RWPE2 (cell line): ENCODE measurements around the gene TOX3.

Experiments used
- ATAC-seq: fragments of 200-7000 bp; cut with Tn5 transposase; 3 replicates; pipeline ENCODE4 v1.9.1; 2021; ENCODE audit warnings: low read depth
- DNase-seq: peaks from one replicate; pipeline ENCODE4 v3.0.0-alpha.2; 2020; ENCODE audit warnings: low spot score
- H3K27ac ChIP-seq: fragments of 450-650 bp; 2 replicates; pipeline ENCODE4 v1.5.1; 2017; ENCODE audit warnings: mild to moderate bottlenecking; ENCODE audit not compliant: poor library complexity, severe bottlenecking
- H3K27me3 ChIP-seq: fragments of 250-450 bp; sonication (Bioruptor Pico); 2 replicates; pipeline ENCODE4 v1.5.1; 2021; ENCODE audit warnings: mild to moderate bottlenecking, moderate library complexity; ENCODE audit not compliant: insufficient read depth, poor library complexity, severe bottlenecking
- H3K36me3 ChIP-seq: fragments of 250-450 bp; sonication (Bioruptor Pico); 2 replicates; pipeline ENCODE4 v1.5.1; 2020; ENCODE audit warnings: low read depth, mild to moderate bottlenecking, moderate library complexity
- H3K4me1 ChIP-seq: fragments of 250-450 bp; sonication (Bioruptor Pico); 2 replicates; pipeline ENCODE4 v1.5.1; 2021; ENCODE audit warnings: mild to moderate bottlenecking, moderate library complexity; ENCODE audit not compliant: insufficient read depth, poor library complexity, severe bottlenecking
- H3K4me3 ChIP-seq: fragments of 250-450 bp; sonication (Bioruptor Pico); 2 replicates; pipeline ENCODE4 v1.5.1; 2021; ENCODE audit warnings: mild to moderate bottlenecking, moderate library complexity; ENCODE audit not compliant: severe bottlenecking
- H3K9me3 ChIP-seq: fragments of 250-450 bp; sonication (Bioruptor Pico); 2 replicates; pipeline ENCODE4 v1.5.1; 2021; ENCODE audit warnings: mild to moderate bottlenecking, moderate library complexity; ENCODE audit not compliant: severe bottlenecking
- TF ChIP-seq, protein P1 (sequence below): fragments of 450-650 bp; IDR thresholded peaks from one replicate; pipeline ENCODE4 v1.5.1; 2017; ENCODE audit warnings: mild to moderate bottlenecking, moderate library complexity; ENCODE audit not compliant: poor library complexity, severe bottlenecking

The TOX3 gene

DNA sequence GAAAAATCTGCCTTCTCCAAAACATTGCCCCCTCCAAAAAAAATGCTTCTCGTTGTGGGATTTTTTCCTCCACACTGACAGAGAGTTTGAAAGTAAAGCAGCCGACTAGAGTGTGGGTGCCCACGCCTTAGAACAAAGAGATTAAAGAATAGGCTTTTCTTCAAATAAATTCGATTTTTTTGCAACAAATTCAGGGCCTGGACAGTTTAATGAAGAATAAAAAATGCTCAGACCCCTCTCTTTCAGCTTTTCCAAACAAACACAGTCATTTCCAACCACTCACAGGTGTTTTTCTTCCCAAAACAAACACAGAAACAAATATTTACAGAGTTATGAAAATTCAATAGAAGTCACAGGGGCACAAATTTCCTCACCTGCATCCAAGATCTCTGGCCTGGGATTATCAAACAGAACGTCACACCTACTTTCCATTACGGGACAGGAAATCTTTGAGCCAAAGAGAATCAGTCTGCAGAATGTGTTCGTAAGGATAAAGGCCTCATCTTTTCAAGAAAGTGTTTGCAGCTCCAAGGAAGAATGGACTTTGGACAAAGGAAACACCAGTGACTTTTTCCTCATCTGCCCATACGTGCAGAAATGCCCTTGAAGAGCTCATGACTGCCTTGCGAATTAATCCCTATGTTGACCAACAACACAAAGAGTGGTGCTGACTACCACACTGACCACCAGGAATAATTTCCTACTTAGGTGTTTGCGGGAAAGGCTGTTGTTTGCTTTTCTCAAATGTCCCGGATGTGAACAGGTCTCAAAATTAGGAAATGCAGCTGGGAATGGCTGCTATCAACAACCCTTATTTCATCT is 31.3 kb upstream of the TOX3 start:
- Histone ChIP-seq H3K4me1 (no peaks in the 10 kb centered on the region), H3K4me3 (no peak overlapping the region), H3K9me3 (no peaks in the 10 kb centered on the region), H3K27ac (no peak overlapping the region), H3K27me3 (no peaks in the 10 kb centered on the region), H3K36me3 (no peaks in the 10 kb centered on the region)
- no peak for DNase-seq
- TF ChIP-seq, protein P1, sequence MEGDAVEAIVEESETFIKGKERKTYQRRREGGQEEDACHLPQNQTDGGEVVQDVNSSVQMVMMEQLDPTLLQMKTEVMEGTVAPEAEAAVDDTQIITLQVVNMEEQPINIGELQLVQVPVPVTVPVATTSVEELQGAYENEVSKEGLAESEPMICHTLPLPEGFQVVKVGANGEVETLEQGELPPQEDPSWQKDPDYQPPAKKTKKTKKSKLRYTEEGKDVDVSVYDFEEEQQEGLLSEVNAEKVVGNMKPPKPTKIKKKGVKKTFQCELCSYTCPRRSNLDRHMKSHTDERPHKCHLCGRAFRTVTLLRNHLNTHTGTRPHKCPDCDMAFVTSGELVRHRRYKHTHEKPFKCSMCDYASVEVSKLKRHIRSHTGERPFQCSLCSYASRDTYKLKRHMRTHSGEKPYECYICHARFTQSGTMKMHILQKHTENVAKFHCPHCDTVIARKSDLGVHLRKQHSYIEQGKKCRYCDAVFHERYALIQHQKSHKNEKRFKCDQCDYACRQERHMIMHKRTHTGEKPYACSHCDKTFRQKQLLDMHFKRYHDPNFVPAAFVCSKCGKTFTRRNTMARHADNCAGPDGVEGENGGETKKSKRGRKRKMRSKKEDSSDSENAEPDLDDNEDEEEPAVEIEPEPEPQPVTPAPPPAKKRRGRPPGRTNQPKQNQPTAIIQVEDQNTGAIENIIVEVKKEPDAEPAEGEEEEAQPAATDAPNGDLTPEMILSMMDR: no peak
- no peak for ATAC-seq

DNA sequence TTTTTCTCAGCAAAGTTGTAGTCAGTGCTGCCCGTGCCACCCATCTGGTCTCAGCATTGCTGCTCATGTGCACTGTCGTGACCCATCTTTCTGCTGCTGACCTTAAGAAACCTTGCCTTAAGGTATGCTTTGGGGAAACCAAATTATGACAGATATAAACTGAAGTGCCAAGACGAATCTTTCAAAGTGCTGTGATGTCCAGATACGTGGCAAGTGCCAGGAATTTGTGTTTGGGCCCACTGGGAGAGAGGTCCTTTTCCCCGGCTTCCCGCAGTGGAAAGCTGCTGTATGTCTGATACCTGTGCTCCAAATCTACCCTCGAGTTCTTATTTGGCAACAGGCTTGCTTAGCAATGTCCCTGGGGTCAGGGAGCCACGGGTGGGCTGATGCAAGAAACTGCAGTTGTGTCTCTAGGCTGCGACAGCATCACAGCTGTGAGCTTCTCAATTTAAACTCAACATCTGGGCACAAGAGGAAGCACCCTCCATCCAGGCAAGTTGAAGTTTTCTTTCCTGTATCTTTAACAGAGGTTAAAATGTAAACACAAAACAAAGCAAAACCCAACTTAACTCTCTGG is 30.3 kb upstream of the TOX3 start:
- no peaks in the 10 kb centered on the region for H3K9me3 ChIP-seq
- no peaks in the 10 kb centered on the region for H3K4me1 ChIP-seq
- no peaks in the 10 kb centered on the region for H3K36me3 ChIP-seq
- no peaks in the 10 kb centered on the region for H3K27me3 ChIP-seq
- DNase-seq (no peak), ATAC-seq (no peak)
- TF ChIP-seq, protein P1: no peak
- no peak overlapping the region for H3K4me3 ChIP-seq
- H3K27ac ChIP-seq: no peak overlapping the region

DNA sequence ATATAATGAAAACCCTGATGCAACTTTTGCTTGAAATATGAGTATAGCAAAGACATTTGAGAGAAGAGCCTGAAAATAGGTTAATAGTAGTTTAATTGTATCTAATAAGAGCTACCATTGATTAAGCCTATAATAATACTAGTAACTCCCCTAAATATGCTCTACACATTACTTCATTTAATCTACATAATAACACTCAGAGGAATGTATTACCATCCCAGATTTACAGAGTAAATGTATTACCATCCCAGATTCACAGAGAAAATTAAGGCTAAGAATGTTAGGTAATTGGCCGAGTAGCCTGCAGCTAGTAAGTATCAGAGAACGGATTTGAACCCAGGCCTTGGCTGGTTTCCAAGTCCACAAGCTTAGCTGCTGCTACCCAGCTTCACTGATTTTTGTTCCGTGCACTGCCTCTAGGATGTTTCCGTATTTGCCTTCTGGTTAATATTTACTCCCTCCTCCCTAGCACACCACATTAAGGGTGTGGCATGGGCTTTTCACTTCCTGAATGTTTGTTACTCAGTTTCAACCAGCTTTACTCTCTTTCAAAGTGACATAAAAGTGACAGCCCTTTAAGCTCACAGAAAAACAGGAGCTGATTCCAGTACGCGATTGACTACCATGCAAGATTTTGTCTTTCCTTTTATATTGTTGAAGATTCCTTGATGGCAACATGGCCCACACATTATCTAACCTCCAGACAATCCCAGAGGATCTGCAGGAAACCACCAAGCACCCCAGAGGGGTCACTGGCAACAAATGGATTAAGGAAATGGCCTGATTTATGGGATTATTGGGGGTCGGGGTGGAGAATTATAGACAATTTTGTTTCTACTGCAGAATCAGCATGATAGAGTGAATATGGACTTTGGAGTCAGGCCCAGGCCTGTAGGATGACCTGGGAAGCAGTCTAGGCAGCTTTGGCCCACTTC is 26.7 kb upstream of the TOX3 start:
- H3K27me3 ChIP-seq: no peaks in the 10 kb centered on the region
- H3K9me3 ChIP-seq: no peaks in the 10 kb centered on the region
- no peak for DNase-seq
- ATAC-seq: no peak
- H3K27ac ChIP-seq: no peak overlapping the region
- no peaks in the 10 kb centered on the region for H3K4me1 ChIP-seq
- no peak overlapping the region for H3K4me3 ChIP-seq
- H3K36me3 ChIP-seq: no peaks in the 10 kb centered on the region
- TF ChIP-seq, protein P1: no peak

DNA sequence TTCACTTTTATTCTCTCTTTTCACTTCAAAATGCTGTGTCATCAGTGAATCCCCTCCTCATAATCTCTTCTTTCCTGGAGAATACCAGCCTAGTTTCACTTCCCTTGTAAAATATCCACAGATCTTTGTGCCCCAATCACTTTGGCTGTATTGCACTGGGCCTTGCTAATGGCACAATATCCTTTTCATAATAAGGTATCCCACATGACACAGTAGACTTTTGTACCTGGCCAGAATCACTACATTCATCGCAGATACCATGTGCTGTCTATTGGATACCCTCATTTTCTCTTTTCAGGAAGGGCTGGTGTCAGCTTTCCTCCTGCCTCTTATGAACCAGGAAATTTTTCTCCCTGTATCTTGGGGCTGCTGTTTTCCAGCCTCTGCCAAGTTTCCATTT is 25.7 kb upstream of the TOX3 start:
- ATAC-seq (no peak), DNase-seq (no peak)
- TF ChIP-seq, protein P1: no peak
- no peak overlapping the region for H3K4me3 ChIP-seq
- no peak overlapping the region for H3K27ac ChIP-seq
- no peaks in the 10 kb centered on the region for H3K4me1 ChIP-seq
- no peaks in the 10 kb centered on the region for H3K27me3 ChIP-seq
- no peaks in the 10 kb centered on the region for H3K9me3 ChIP-seq
- no peaks in the 10 kb centered on the region for H3K36me3 ChIP-seq
